GM03348 (cell line): ENCODE data around the gene DIABLO.
"Not testable (repeated sequence)": the region's sequence is repeated elsewhere in the genome, so short reads cannot be mapped to it uniquely, and the experiment has no call there.

Experiments used
- DNase-seq: peaks from one replicate; pipeline ENCODE4 v3.0.0; 2012; ENCODE audit warnings: low spot score

Gene DIABLO

GRCh38 chr12:122189626-122190475 lies 36.0 kb downstream of the DIABLO start:
- no peak for DNase-seq

DNA sequence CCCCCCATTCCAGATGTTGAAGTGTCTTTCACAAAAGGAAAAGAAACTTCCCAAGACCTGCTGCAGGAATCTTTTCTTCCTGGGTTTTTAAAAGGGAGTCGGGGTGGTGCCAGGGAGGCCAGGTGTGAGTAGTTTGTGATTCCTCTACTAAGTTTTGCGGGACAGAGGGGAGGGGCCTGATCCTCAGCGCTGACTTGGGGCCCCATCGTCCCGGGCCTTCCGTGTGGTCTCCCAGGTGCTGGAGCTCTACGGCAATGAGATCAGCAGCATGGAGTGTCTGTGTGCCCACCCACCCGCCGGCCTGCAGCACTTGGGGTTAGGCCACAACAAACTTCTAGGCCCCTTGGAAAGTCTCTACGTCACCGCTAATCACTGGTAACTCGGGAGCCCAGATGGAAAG lies 38.4 kb downstream of the DIABLO start:
- DNase-seq: no peak

GRCh38 chr12:122185494-122186082 lies 40.3 kb downstream of the DIABLO start:
- DNase-seq: no peak

- no peak for DNase-seq
Measured at GRCh38 chr12:122185079-122185478, 40.8 kb downstream of the DIABLO start.

DNA sequence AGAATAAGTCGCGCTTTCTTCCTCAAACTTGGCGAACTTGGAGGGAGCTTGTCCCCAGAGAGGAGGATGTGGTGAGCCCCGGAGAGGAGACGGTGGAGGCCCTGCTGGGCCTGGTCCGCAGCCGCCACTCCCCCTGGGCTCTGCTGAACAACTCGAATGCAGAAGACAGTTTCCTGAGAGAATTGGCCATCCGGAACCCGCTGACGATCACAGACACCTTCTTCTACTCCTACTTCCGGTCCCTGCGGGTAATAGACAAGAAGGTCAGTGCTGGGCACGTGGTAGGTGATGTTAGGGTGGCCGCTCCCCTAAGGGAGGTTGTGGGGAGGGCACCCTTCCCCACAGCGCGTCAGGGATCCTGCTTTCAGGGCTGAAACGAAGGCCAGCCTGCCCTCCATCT lies 41.3 kb downstream of the DIABLO start:
- no peak for DNase-seq

GRCh38 chr12:122183588-122183940 lies 42.3 kb downstream of the DIABLO start:
- no peak for DNase-seq

DNA sequence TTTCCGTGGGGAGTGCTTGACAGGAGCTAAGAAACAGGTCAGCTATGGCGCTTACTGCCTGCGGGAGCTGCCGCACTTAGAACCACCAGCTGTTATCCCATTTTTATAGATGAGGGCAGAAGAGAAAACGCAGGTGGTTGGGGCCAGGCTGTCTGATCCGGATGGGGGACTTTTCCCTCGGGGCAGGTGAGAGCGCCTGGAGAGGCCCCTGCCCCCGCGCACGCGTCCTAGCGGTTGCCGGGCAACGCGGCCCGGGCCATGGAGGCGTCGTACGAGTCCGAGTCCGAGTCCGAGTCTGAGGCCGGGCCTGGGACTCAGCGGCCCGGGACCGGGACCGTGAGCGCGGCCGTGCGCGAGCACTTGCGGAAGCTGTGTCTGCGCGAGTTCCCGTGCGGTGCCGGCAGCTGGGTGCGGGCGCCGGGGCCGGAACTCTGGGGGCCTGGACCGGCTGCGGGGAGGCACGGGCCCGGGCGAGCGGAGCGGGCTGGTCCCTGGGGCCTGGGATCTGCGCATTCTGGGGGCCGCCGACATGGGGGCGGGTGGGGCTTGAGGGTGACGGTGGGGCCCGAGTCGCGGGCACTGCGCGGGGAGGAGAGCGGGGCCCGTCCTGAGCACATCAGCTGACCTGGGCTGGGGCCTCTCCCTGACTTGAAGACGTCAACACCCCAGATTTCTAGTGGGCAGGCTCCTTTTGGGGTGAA lies 42.8 kb downstream of the DIABLO start, which contains the start of gene LRRC43:
Gene LRRC43 (plus strand): TSS at position 237 of the 701 bp plus-strand sequence. CDS start 22 bp downstream, at position 259.
- peak; percentile 71 for DNase-seq

GRCh38 chr12:122176473-122176872 lies 49.4 kb downstream of the DIABLO start:
- DNase-seq: not testable (repeated sequence)

GRCh38 chr12:122174155-122174845 lies 51.6 kb downstream of the DIABLO start, which contains the start of gene IL31:
TSS of gene IL31 (minus strand) at chr12:122174221. CDS start at chr12:122174172, 49 bp downstream.
- DNase-seq: no peak

- no peak for DNase-seq
Measured at GRCh38 chr12:122172262-122172939, 53.5 kb downstream of the DIABLO start.

DNA sequence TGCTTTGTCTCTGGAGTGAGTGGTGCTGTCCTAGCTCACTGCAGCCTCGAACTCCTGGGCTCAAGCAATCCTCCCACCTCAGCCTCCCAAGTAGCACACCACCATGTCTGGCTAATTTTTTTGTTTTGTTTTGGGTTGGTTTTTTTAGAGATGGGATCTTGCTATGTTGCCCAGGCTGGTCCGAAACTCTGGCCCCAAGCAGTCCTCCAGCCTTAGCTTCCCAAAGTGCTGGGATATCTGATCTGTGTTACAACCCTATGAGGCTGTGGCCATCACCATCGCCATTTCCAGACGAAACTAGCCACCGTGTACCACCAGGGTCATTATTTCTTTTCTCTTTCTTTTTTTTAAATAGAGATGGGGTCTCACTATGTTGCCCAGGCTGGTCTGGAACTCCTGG lies 54.5 kb downstream of the DIABLO start:
- DNase-seq: no peak

DNA sequence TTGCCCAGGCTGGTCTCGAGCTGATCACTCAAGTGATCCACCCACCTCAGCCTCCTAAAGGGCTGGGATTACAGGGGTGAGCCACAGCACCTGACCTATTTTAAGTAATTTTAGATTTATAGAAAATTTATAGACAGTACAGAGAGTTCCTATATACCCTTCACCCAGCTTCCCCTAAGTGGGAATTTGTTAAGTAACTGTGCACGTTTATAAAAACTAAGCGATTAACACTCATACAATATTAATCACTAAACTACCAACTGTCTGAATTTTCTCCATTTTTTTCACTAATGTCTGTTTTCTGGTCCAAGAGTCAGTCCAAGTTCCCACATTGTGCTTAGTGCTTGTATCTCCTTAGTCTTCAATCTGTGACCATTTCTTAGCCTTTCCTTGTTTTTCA lies 57.4 kb downstream of the DIABLO start:
- no peak for DNase-seq

DNA sequence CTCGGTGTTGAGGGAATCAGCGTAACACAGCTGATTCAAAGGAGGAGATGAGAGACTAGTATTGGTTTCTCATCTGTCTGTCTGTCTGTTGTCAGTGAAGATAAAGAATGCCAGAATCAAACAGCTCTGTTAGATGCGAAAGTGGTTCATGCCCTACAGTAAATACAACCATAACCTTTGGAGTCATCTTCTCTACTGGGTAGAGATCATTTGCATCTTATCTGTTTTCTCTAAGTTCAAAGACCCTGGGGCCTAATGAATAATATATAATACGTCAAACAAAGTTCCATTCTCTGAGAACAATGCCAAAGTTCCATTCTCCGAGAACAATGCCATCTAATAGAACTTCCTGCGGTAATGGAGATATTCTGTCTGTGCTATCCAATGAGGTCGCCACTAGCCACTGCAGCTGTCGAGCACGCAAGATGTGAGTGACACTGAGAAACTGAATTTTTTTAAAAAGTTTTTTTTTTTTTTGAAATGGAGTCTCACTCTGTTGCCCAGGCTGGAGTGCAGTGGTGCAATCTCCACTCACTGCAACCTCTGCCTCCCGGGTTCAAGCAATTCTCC lies 58.4 kb downstream of the DIABLO start:
- no peak for DNase-seq

DNA sequence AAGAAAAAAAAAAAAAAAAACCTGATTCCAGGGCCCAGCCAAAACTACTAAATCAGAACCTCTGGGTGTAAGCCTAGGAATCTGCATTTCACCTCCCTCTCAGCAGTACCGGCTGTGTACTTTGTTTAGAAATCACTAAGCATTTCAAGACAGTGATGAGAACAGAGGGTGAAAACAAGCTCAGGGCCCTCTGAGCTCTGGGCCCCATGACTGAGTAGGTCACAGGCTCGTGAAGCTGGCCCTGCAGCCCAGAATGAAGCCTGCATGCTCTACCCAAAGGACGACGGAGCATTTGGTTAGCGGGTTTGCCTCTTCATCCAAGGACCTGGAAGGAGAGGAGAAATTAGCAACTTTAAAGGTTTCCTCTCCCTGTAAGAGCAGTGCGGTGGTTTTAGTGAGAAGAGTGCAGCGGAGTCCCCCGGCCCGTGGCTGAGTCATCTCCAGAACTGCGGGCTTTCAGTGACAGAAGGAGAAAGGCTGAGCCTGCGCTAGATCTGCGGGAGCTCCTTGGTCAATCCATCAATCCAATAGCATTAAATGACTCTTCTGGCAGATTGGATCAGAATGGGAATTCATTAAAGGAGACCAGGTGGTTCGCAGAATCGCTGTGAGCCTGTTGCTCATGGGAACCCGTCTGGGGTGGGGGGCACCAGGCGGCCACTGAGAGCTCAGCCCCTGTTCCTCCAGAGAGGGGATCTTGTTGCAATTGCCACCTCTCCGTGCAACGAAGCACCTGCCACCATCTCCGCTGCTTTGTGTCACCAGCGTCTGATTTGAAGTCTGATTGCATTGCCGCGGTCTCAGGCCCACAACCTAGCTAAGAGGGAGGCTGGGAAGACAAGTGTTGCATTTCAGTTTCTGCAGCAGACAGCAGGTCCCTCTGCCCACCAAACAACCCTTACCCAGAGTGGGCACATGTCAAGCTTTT lies 59.2 kb downstream of the DIABLO start:
- DNase-seq: no peak

DNA sequence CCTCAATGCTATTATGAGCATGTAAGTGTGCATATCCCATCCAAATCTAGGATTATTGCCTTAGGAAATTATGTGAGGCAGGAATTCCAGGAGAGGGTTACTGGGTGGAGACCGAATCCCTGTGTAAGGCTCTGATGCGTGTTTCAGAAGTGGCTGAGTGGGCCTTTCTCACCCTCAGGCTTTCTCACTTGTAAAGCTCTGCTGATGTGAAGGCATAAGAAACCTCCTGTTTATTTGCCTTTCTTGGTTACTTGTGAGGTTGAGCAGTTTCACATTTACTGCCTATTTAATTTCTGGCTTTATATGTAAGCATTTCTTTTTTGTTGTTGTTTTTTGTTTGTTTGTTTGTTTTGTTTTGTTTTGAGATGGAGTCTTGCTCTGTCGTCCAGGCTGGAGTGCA lies 62.9 kb downstream of the DIABLO start:
- no peak for DNase-seq

GRCh38 chr12:122161682-122162081 lies 64.2 kb downstream of the DIABLO start:
- DNase-seq: no peak

DNA sequence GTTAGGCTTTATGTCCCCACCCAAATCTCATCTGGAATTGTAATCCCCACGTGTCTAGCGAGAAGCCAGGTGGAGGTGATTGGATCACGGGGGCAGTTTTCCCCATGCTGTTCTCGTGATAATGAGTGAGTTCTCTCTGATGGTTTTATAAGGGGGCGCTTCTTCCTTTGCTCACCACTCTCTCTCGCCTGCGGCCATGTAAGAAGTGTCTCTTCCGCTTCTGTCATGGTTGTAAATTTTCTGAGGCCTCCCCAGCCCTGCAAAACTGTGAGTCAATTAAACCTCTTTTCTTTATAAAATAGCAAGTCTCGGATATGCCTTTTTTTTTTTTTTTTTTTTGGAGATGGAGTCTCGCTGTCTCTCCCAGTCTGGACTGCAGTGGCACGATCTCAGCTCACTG lies 65.1 kb downstream of the DIABLO start:
- no peak for DNase-seq

DNA sequence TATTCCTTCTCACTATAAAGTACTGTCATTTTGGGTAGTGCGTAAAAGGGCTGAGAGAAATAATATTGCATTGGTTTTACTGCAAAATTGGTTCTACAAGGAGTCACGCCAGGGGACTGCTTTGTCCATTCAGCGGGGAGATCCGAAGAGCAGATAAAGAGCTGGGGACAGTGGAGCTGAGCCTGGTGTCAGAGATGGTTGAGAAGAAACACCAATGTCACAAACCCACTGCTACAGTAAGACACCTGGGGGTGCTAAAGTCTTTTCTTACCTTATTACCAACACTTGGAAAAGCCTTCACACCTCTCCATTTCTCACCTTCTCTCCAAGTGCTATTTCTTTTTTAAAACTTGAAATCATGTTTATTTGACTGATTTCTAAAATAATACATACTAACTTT lies 66.0 kb downstream of the DIABLO start:
- DNase-seq: no peak

DNA sequence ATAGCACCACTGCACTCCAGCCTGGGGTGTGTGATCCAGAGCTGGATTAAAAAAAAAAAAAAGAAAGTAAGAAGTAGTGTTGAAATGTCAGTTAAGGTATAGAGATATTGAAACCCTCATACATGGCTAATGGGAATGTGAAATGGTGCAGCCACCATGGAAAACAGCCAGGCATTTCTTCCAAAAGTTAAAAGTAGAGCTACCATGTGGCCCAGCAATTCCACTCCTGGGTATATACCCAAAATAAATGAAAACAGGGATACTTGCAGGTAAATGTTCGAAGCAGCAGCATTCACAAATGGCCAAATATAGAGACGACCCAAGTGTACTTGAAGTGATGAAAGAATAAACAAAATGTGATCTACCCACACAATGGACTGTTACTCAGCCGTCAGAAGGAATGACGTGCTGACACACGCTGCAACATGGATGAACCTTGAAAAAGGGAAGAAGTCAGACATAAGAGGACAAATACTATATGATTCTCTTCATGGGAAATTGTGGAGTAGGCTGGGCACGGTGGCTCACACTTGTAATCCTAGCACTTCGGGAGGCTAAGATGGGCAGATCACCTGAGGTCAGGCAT lies 67.1 kb downstream of the DIABLO start:
- no peak for DNase-seq
